CD1c-positive myeloid dendritic cell (primary cell): ENCODE results near the gene RIPPLY3.
A peak's percentile ranks its signal among the peaks of the same experiment; 100 is the strongest.
"Not testable (repeated sequence)": the region's sequence is repeated elsewhere in the genome, so short reads cannot be mapped to it uniquely, and the experiment has no call there.

ENCODE experiments used
- DNase-seq: peaks from one replicate; pipeline ENCODE4 v3.0.0-alpha.2; 2016; ENCODE audit errors: extremely low spot score

RIPPLY3 gene

GRCh38 chr21:36981049-36981391, 25.5 kb upstream of the RIPPLY3 start:
- DNase-seq: no peak

DNA sequence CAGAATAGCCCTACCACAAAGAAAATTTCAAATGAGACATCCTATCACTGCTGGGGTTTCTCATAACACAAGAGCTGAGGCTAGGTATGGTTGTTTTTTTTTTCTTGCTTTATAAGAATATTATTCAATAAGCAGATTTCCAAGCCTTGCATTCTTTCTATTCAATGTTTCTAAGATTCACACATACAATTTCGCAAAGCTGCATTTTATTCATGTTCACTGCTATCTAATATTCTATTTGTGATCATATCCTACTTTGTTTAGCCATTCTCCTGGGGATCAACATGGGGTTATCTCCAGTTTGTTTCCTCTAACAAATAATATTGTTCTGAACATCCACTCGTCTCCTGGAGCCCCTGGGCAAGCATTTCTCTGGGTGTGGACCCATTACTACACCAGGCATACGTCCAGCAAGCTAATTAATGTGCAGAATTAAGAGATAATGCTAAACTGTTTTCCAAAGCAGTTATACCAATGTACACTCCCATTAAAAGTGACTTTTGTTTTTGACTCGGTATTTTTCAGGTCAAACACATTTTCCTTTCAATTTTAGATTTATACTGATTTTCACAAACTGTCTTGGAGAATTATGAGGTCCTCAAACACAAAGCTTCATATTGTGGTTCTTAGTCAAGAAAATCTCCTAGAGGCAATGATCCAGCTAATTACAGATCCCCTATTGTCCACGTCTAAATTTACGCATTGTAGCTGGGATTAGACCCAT, 24.4 kb upstream of the RIPPLY3 start:
- DNase-seq: no peak

- DNase-seq: no peak
These were observed 20.5 kb upstream of the RIPPLY3 start for GRCh38 chr21:36985751-36986594.

- no peak for DNase-seq
These were observed 18.7 kb upstream of the RIPPLY3 start for GRCh38 chr21:36987845-36988244.

- no peak for DNase-seq
These were observed 18.0 kb upstream of the RIPPLY3 start for GRCh38 chr21:36988536-36988935.

DNA sequence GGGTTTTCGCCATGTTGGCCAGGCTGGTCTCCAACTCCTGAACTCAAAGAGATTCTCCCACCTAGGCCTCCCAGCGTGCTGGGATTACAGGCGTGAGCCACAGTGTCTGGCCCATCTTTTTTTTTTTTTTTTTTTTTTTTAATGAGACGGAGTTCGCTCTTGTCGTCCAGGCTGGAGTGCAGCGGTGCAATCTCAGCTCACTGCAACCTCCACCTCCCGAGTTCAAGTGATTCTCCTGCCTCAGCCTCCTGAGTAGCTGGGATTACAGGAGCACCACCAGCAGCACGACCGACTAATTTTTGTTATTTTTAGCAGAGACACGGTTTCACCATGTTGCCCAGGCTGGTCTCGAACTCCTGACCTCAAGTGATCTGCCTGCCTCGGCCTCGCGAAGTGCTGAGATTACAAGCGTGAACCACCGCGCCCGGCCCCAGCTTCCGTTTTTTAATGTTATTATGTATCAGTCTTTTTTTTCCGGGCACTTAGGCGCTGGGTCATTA, 17.3 kb upstream of the RIPPLY3 start:
- DNase-seq: not testable (repeated sequence)

GRCh38 chr21:36989699-36990507, 16.6 kb upstream of the RIPPLY3 start:
- peak; percentile 93 for DNase-seq

- DNase-seq: no peak
These were observed 15.8 kb upstream of the RIPPLY3 start for GRCh38 chr21:36990508-36991205.

GRCh38 chr21:36992671-36993070, 13.8 kb upstream of the RIPPLY3 start:
- no peak for DNase-seq

- no peak for DNase-seq
These were observed 11.9 kb upstream of the RIPPLY3 start for GRCh38 chr21:36994501-36995158.

GRCh38 chr21:36995285-36995684, 11.2 kb upstream of the RIPPLY3 start:
- not testable (repeated sequence) for DNase-seq

- no peak for DNase-seq
These were observed 7.2 kb upstream of the RIPPLY3 start for GRCh38 chr21:36999131-36999898.

GRCh38 chr21:37000381-37000780, 6.1 kb upstream of the RIPPLY3 start:
- no peak for DNase-seq

DNA sequence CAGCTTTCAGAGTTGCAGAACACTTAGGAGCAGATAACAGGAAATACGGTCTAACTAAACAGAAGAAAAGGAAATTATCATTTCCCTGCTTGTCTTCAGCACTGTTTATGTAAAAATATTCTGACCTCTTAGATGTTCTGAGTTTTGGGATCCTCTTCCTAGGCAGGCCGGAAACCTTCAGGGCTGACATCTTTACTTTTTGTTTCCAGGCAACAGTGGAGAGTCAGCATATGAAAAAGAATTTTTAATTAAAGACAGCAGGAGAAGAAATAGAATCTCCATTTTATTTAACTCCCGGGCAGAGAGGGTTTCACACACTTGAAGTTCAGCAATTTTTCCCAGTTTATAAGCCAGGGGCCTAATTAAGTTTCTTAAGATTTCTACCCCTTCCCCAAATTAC, 5.1 kb upstream of the RIPPLY3 start:
- DNase-seq: no peak

- DNase-seq: not testable (repeated sequence)
These were observed 3.7 kb upstream of the RIPPLY3 start for GRCh38 chr21:37002851-37003250.

GRCh38 chr21:37003917-37004316, 2.6 kb upstream of the RIPPLY3 start:
- DNase-seq: not testable (repeated sequence)

- no peak for DNase-seq
These were observed 685 bp upstream of the RIPPLY3 start for GRCh38 chr21:37005548-37006485.

DNA sequence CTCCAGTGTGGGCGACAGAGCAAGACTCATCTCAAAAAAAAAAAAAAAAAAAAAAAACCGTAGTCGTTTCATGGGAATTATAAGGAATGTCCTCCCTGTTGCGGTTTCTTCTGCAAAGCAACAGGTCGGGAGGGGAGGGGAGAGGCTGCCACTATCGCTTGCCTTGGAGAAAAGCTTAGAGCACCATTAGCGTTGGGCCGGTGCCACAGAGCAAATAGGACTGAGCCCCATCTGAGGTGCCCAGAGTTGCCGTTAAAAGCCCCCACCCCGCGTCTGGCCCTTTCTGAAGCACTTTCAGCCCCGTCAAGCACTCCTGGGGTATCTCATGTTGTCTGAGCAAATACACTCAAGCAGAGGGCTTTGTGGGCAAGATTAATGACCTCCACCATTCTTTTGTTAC, 2.2 kb downstream of the RIPPLY3 start:
- no peak for DNase-seq

DNA sequence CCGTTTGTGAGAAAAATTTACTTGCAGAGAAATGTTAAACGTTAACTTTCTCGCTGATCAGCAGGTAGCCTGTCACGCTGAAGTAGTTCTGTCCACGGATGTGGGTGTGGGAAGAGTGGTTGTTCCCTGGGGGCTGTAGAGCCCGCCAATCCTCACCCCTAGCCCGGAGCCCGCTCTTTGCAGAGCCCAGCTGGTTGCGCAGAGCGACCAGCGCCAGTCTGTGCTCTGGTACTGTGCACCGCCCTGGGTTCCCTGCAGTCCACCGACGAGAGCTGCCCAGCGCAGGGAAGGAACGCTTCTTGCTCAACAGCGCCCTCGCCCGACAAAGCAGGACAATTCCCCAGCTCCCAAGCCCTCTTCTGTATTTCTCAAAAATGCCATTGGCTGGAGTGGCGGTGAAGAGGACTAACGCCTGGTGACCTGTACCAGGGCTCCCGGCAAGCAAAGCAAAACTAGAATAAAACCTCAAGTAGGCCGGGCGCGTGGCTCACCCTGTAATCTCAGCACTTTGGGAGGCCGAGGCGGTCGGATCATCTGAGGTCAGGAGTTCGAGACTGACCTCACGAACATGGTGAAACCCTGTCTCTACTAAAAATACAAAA, 3.3 kb downstream of the RIPPLY3 start:
- DNase-seq: peak; percentile 83
